Progenitor cell of endocrine pancreas (in vitro differentiated cells): ENCODE results near the gene CTNNA3. TPM values are rescaled to one million over a fixed set of nuclear protein-coding genes. Genes with fewer than 3 reads are reported as not detected.

Experiments
- DNase-seq: peaks from one replicate; pipeline ENCODE4 v3.0.0; 2021; ENCODE audit warnings: low spot score; ENCODE audit not compliant: unreplicated experiment
- H3K27ac Mint-ChIP-seq: 2 replicates; pipeline ENCODE4 v1.8.0; 2021; ENCODE audit warnings: mild to moderate bottlenecking, moderate library complexity, mixed read lengths
- H3K27me3 Mint-ChIP-seq: 2 replicates; pipeline ENCODE4 v1.8.0; 2021; ENCODE audit warnings: mixed read lengths
- H3K36me3 Mint-ChIP-seq: 2 replicates; pipeline ENCODE4 v1.8.0; 2022; ENCODE audit warnings: mixed read lengths; ENCODE audit not compliant: insufficient read depth
- H3K4me1 Mint-ChIP-seq: 2 replicates; pipeline ENCODE4 v1.8.0; 2021; ENCODE audit warnings: low read depth, mixed read lengths
- H3K4me3 Mint-ChIP-seq: 2 replicates; pipeline ENCODE4 v1.8.0; 2021; ENCODE audit warnings: low read depth, mild to moderate bottlenecking, moderate library complexity, mixed read lengths
- H3K9me3 Mint-ChIP-seq: 2 replicates; pipeline ENCODE4 v1.8.0; 2021; ENCODE audit warnings: low read depth, mixed read lengths
- total RNA-seq: library from RNA; stranded (reverse); gene quantifications from 2 replicates; pipeline ENCODE4 v1.2.1, GENCODE V29; 2021
- TF ChIP-seq, protein P1 (sequence below): fragments of 200-600 bp; sonication (generic); IDR thresholded peaks from one replicate; pipeline ENCODE4 v1.5.0; 2021; ENCODE audit warnings: antibody characterized with exemption, mild to moderate bottlenecking; ENCODE audit not compliant: unreplicated experiment

CTNNA3 gene
- total RNA-seq, 1 donor from 2014 or later: 1.7 TPM

DNA sequence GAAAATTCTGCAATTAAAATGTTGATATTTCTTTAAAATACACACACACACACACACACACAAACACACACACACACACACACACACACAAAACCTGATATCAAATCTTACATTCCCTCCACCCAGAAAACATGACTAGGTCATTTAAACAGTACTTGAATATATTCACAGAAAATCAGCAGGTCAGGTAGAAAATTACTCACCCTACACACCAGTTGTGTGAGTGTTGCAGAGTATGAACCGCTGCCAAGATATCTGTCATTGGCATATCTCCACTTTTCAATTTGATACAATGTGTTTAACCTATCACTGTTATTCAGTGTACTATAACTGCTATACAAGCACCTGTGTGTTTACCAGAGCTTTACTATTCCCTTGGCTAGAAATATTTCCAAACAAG lies 1053.8 kb downstream of the CTNNA3 start:
- TF ChIP-seq, protein P1, sequence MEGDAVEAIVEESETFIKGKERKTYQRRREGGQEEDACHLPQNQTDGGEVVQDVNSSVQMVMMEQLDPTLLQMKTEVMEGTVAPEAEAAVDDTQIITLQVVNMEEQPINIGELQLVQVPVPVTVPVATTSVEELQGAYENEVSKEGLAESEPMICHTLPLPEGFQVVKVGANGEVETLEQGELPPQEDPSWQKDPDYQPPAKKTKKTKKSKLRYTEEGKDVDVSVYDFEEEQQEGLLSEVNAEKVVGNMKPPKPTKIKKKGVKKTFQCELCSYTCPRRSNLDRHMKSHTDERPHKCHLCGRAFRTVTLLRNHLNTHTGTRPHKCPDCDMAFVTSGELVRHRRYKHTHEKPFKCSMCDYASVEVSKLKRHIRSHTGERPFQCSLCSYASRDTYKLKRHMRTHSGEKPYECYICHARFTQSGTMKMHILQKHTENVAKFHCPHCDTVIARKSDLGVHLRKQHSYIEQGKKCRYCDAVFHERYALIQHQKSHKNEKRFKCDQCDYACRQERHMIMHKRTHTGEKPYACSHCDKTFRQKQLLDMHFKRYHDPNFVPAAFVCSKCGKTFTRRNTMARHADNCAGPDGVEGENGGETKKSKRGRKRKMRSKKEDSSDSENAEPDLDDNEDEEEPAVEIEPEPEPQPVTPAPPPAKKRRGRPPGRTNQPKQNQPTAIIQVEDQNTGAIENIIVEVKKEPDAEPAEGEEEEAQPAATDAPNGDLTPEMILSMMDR: no peak
- Mint-ChIP-seq H3K4me3 (no peak overlapping the region), H3K27me3 (no peaks in the 10 kb centered on the region), H3K36me3 (no peaks in the 10 kb centered on the region), H3K4me1 (peaks cover 12% of the 10 kb centered on the region), H3K27ac (no peak overlapping the region), H3K9me3 (peaks cover 4% of the 10 kb centered on the region)
- DNase-seq: no peak

DNA sequence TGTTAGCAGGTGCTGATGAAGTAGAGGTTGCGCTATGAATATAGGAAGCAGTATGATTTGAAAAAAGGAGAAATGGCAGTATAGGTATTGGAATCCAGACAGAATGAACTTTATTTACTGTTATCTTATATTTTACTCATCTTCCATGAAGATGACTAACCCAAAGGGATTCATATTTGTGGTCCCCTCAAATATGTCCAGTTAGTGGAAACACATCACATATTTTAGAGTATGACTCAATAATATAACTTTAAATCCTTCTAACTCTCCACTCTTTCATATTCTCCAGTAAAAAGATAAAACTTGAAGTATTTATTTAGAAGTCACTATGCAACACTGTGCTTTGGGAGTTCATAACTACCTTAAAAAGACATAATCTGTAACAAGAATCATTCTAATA lies 1056.6 kb downstream of the CTNNA3 start:
- H3K9me3 Mint-ChIP-seq: no peaks in the 10 kb centered on the region
- DNase-seq: no peak
- no peaks in the 10 kb centered on the region for H3K27me3 Mint-ChIP-seq
- H3K36me3 Mint-ChIP-seq: no peaks in the 10 kb centered on the region
- no peak overlapping the region for H3K27ac Mint-ChIP-seq
- H3K4me3 Mint-ChIP-seq: no peak overlapping the region
- H3K4me1 Mint-ChIP-seq: peaks cover 12% of the 10 kb centered on the region
- TF ChIP-seq, protein P1: no peak

GRCh38 chr10:66637273-66638036 lies 1058.5 kb downstream of the CTNNA3 start:
- no peaks in the 10 kb centered on the region for H3K9me3 Mint-ChIP-seq
- no peaks in the 10 kb centered on the region for H3K27me3 Mint-ChIP-seq
- no peaks in the 10 kb centered on the region for H3K36me3 Mint-ChIP-seq
- H3K4me3 Mint-ChIP-seq: no peak overlapping the region
- DNase-seq: no peak
- no peak overlapping the region for H3K27ac Mint-ChIP-seq
- TF ChIP-seq, protein P1: no peak
- H3K4me1 Mint-ChIP-seq: peaks cover 12% of the 10 kb centered on the region

- TF ChIP-seq, protein P1: no peak
- no peak for DNase-seq
- H3K27ac Mint-ChIP-seq: no peak overlapping the region
- no peaks in the 10 kb centered on the region for H3K27me3 Mint-ChIP-seq
- H3K4me3 Mint-ChIP-seq: no peak overlapping the region
- no peaks in the 10 kb centered on the region for H3K9me3 Mint-ChIP-seq
- no peaks in the 10 kb centered on the region for H3K36me3 Mint-ChIP-seq
- peaks cover 4% of the 10 kb centered on the region for H3K4me1 Mint-ChIP-seq
These were observed 1066.0 kb downstream of the CTNNA3 start for GRCh38 chr10:66629996-66630395.

- Mint-ChIP-seq H3K9me3 (no peaks in the 10 kb centered on the region), H3K27me3 (no peaks in the 10 kb centered on the region), H3K27ac (no peak overlapping the region), H3K4me1 (peaks cover 4% of the 10 kb centered on the region), H3K4me3 (no peak overlapping the region), H3K36me3 (no peaks in the 10 kb centered on the region)
- TF ChIP-seq, protein P1: peak; percentile 36
- DNase-seq: no peak
These were observed 1068.8 kb downstream of the CTNNA3 start for GRCh38 chr10:66627156-66627555.
